ENCODE data around the gene PPP4C.
"Not testable (repeated sequence)": the region's sequence is repeated elsewhere in the genome, so short reads cannot be mapped to it uniquely, and the experiment has no call there.

The PPP4C gene

GRCh38 chr16:30120340-30121105, 44.7 kb downstream of the PPP4C start:
- in situ Hi-C loops (cut with MboI; ENCODE audit: low sequenced_read_pairs): loop anchor here (25.0 kb wide), 1 partner anchor 292 kb away; the partner anchor contains the start of gene ZNF771

GRCh38 chr16:30121741-30122571, 46.2 kb downstream of the PPP4C start:
- in situ Hi-C loops (cut with MboI; ENCODE audit: low sequenced_read_pairs): loop anchor here (25.0 kb wide), 1 partner anchor 290 kb away; the partner anchor contains the start of gene ZNF771

GRCh38 chr16:30122604-30123160, 46.9 kb downstream of the PPP4C start:
- in situ Hi-C loops (cut with MboI; ENCODE audit: low sequenced_read_pairs): loop anchor here (25.0 kb wide), 1 partner anchor 290 kb away; the partner anchor contains the start of gene ZNF771

- in situ Hi-C loops (cut with MboI; ENCODE audit: low sequenced_read_pairs): loop anchor here (25.0 kb wide), 1 partner anchor 287 kb away; the partner anchor contains the start of gene ZNF771
Measured at GRCh38 chr16:30124985-30125379, 49.2 kb downstream of the PPP4C start.

GRCh38 chr16:30125690-30126089, 49.9 kb downstream of the PPP4C start:
- in situ Hi-C loops (cut with MboI; ENCODE audit: low sequenced_read_pairs): not testable (repeated sequence)

- in situ Hi-C loops (cut with MboI; ENCODE audit: low sequenced_read_pairs): no loop called here
Measured at GRCh38 chr16:30127993-30128392, 52.2 kb downstream of the PPP4C start.

GRCh38 chr16:30131869-30132475, 56.2 kb downstream of the PPP4C start:
- in situ Hi-C loops (cut with MboI; ENCODE audit: low sequenced_read_pairs): no loop called here

- in situ Hi-C loops (cut with MboI; ENCODE audit: low sequenced_read_pairs): no loop called here
Measured at GRCh38 chr16:30132591-30132990, 56.8 kb downstream of the PPP4C start.
